GM12878 (cell line): ENCODE results near the gene DHRS1.

ENCODE experiments used
- CHD4 ChIP-seq: fragments of 200-600 bp; sonication (generic); IDR thresholded peaks from 2 replicates; pipeline ENCODE4 v1.6.1; 2016; ENCODE audit warnings: mild to moderate bottlenecking
- EZH2 ChIP-seq: IDR thresholded peaks from 2 replicates; pipeline ENCODE4 v1.6.1; 2012; ENCODE audit warnings: low read depth, mild to moderate bottlenecking, control low read depth, inconsistent platforms, low read length, borderline replicate concordance; ENCODE audit not compliant: control insufficient read depth
- HDGF ChIP-seq: fragments of 450-650 bp; IDR thresholded peaks from 2 replicates; pipeline ENCODE4 v1.6.1; 2016; ENCODE audit warnings: antibody characterized with exemption
- MTA3 ChIP-seq: IDR thresholded peaks from 2 replicates; pipeline ENCODE4 v1.6.1; 2012; ENCODE audit warnings: low read length, inconsistent platforms, borderline replicate concordance
- POLR2A ChIP-seq: IDR thresholded peaks from 2 replicates; pipeline ENCODE4 v1.6.1; 2011; ENCODE audit warnings: low read depth, mild to moderate bottlenecking, low read length
- POLR2AphosphoS2 ChIP-seq: IDR thresholded peaks from 2 replicates; pipeline ENCODE4 v1.6.1; 2011; ENCODE audit warnings: low read depth, mild to moderate bottlenecking, low read length, improper control_type of control experiment, moderate library complexity
- TF ChIP-seq, protein P1 (sequence below): IDR thresholded peaks from 2 replicates; pipeline ENCODE4 v1.6.1; 2011; ENCODE audit warnings: low read depth, mild to moderate bottlenecking, low read length, moderate library complexity, borderline replicate concordance; ENCODE audit errors: extremely low read depth
- TF ChIP-seq, protein P2 (sequence below): IDR thresholded peaks from 2 replicates; pipeline ENCODE4 v1.6.1; 2011; ENCODE audit warnings: low read depth, low read length, improper control_type of control experiment, borderline replicate concordance
- TF ChIP-seq, protein P3 (sequence below): IDR thresholded peaks from 2 replicates; pipeline ENCODE4 v1.6.1; 2012; ENCODE audit warnings: low read depth, low read length, improper control_type of control experiment
- TF ChIP-seq, protein P4 (sequence below): IDR thresholded peaks from 2 replicates; pipeline ENCODE4 v1.6.1; 2012; ENCODE audit warnings: mild to moderate bottlenecking, low read depth, low read length
- TF ChIP-seq, protein P5 (sequence below), 3 experiments: IDR thresholded peaks in 2 of 3; conservative IDR thresholded peaks in 1 of 3; 2 replicates each; pipeline ENCODE4 v1.5.1; 2011; ENCODE audit warnings: low read depth in 3 of 3, low read length in 3 of 3, mild to moderate bottlenecking in 3 of 3, control low read depth in 2 of 3, moderate library complexity in 2 of 3, inconsistent platforms in 1 of 3, mixed read lengths in 1 of 3; ENCODE audit not compliant: control insufficient read depth in 2 of 3, insufficient read depth in 1 of 3; ENCODE audit errors: extremely low read depth in 1 of 3

DNA sequence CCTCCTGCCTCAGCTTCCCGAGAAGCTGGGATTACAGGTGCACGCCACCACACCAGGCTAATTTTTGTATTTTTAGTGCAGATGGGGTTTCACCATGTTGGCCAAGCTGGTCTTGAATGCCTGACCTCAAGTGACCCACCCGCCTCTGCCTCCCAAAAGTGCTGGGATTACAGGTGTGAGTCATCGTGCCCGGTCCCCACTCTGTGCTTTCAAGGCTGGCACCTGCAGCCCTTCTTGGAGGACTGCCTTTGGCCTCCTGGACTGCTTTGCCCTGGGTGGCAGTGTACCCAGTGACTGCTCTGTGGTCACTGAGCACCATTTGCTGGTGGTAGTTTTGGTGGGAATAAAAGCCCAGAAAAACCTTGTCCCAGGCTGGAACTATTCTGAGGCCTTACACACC is 12.6 kb downstream of the DHRS1 start:
- TF ChIP-seq POLR2A (no peak), MTA3 (no peak), CHD4 (no peak), EZH2 (no peak), HDGF (no peak), POLR2AphosphoS2 (no peak)
- TF ChIP-seq, protein P1, sequence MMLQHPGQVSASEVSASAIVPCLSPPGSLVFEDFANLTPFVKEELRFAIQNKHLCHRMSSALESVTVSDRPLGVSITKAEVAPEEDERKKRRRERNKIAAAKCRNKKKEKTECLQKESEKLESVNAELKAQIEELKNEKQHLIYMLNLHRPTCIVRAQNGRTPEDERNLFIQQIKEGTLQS: no peak
- TF ChIP-seq, protein P2, sequence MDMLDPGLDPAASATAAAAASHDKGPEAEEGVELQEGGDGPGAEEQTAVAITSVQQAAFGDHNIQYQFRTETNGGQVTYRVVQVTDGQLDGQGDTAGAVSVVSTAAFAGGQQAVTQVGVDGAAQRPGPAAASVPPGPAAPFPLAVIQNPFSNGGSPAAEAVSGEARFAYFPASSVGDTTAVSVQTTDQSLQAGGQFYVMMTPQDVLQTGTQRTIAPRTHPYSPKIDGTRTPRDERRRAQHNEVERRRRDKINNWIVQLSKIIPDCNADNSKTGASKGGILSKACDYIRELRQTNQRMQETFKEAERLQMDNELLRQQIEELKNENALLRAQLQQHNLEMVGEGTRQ: no peak
- TF ChIP-seq, protein P3, sequence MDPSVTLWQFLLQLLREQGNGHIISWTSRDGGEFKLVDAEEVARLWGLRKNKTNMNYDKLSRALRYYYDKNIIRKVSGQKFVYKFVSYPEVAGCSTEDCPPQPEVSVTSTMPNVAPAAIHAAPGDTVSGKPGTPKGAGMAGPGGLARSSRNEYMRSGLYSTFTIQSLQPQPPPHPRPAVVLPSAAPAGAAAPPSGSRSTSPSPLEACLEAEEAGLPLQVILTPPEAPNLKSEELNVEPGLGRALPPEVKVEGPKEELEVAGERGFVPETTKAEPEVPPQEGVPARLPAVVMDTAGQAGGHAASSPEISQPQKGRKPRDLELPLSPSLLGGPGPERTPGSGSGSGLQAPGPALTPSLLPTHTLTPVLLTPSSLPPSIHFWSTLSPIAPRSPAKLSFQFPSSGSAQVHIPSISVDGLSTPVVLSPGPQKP: no peak
- TF ChIP-seq, protein P4, sequence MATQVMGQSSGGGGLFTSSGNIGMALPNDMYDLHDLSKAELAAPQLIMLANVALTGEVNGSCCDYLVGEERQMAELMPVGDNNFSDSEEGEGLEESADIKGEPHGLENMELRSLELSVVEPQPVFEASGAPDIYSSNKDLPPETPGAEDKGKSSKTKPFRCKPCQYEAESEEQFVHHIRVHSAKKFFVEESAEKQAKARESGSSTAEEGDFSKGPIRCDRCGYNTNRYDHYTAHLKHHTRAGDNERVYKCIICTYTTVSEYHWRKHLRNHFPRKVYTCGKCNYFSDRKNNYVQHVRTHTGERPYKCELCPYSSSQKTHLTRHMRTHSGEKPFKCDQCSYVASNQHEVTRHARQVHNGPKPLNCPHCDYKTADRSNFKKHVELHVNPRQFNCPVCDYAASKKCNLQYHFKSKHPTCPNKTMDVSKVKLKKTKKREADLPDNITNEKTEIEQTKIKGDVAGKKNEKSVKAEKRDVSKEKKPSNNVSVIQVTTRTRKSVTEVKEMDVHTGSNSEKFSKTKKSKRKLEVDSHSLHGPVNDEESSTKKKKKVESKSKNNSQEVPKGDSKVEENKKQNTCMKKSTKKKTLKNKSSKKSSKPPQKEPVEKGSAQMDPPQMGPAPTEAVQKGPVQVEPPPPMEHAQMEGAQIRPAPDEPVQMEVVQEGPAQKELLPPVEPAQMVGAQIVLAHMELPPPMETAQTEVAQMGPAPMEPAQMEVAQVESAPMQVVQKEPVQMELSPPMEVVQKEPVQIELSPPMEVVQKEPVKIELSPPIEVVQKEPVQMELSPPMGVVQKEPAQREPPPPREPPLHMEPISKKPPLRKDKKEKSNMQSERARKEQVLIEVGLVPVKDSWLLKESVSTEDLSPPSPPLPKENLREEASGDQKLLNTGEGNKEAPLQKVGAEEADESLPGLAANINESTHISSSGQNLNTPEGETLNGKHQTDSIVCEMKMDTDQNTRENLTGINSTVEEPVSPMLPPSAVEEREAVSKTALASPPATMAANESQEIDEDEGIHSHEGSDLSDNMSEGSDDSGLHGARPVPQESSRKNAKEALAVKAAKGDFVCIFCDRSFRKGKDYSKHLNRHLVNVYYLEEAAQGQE: no peak
- TF ChIP-seq, protein P5, sequence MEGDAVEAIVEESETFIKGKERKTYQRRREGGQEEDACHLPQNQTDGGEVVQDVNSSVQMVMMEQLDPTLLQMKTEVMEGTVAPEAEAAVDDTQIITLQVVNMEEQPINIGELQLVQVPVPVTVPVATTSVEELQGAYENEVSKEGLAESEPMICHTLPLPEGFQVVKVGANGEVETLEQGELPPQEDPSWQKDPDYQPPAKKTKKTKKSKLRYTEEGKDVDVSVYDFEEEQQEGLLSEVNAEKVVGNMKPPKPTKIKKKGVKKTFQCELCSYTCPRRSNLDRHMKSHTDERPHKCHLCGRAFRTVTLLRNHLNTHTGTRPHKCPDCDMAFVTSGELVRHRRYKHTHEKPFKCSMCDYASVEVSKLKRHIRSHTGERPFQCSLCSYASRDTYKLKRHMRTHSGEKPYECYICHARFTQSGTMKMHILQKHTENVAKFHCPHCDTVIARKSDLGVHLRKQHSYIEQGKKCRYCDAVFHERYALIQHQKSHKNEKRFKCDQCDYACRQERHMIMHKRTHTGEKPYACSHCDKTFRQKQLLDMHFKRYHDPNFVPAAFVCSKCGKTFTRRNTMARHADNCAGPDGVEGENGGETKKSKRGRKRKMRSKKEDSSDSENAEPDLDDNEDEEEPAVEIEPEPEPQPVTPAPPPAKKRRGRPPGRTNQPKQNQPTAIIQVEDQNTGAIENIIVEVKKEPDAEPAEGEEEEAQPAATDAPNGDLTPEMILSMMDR (IDR thresholded peaks at IDR 0.05 in 2 of 3, conservative IDR thresholded peaks at IDR 0.05 in 1 of 3; ENCODE audit: control insufficient read depth in 2 of 3, extremely low read depth in 1 of 3, insufficient read depth in 1 of 3, low read depth in 3 of 3, low read length in 3 of 3): no peak
